DLD1 (cell line): Measurements from ENCODE around the gene CREB3.

Experiments
- in situ Hi-C: cut with HindIII; loops from 2 replicates; pipeline ENCODE4 v1.10.0; 2017; ENCODE audit warnings: low sequenced_read_pairs

CREB3 gene

GRCh38 chr9:35771943-35772342 lies 39.5 kb downstream of the CREB3 start:
- in situ Hi-C loops = no loop called here

- in situ Hi-C loops = no loop called here
Measured at GRCh38 chr9:35774907-35775635, 42.6 kb downstream of the CREB3 start.

GRCh38 chr9:35776018-35776417 lies 43.6 kb downstream of the CREB3 start:
- in situ Hi-C loops = no loop called here

GRCh38 chr9:35778496-35778895 lies 46.0 kb downstream of the CREB3 start:
- in situ Hi-C loops = no loop called here

- in situ Hi-C loops = no loop called here
Measured at GRCh38 chr9:35781066-35781465, 48.6 kb downstream of the CREB3 start.

GRCh38 chr9:35783418-35783817 lies 51.0 kb downstream of the CREB3 start:
- in situ Hi-C loops = no loop called here
